Measurements from ENCODE around the gene MATCAP1.

The MATCAP1 gene

DNA sequence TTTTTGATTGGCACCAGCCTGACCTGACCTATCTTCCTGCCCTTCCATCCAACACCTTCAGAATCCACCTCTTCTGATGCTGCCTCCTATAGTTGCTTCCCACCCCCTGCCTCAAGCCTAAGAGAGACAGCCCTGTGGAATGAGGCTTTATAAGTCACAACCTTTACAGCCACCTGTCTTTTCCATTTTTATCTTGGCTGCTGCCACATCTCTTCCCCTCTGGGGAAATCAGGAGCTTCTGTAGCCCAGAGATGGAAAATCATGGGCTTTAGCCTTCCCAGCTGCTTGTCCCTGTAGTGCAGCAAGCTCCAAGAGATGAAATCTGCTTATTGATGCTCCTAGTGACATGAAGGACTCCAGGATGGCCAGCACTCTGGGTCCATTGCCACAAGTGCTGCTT lies 55.3 kb downstream of the MATCAP1 start:
- DNase-seq (ENCODE audit: low spot score), result no peak

Data from AG08396 (cell line).